Endothelial cell of umbilical vein (primary cell): Measurements from ENCODE around the gene LZTS2.

ENCODE experiments used
- EZH2 ChIP-seq: IDR thresholded peaks from 2 replicates; pipeline ENCODE4 v1.6.1; 2012; ENCODE audit warnings: borderline replicate concordance, low read depth, mild to moderate bottlenecking, moderate library complexity, low read length, inconsistent platforms; ENCODE audit not compliant: severe bottlenecking
- FOS ChIP-seq: IDR thresholded peaks from 2 replicates; pipeline ENCODE4 v1.6.1; 2011; ENCODE audit warnings: mild to moderate bottlenecking, low read length, moderate library complexity, borderline replicate concordance; ENCODE audit not compliant: insufficient read depth
- MAX ChIP-seq: IDR thresholded peaks from 2 replicates; pipeline ENCODE4 v1.6.1; 2011; ENCODE audit not compliant: insufficient read depth, insufficient read length
- POLR2A ChIP-seq: IDR thresholded peaks from 2 replicates; pipeline ENCODE4 v1.6.1; 2012; ENCODE audit warnings: low read depth, mild to moderate bottlenecking, control low read depth, low read length
- POLR2AphosphoS5 ChIP-seq: IDR thresholded peaks from 2 replicates; pipeline ENCODE4 v1.6.1; 2012; ENCODE audit warnings: low read depth, mild to moderate bottlenecking, control low read depth, low read length, moderate library complexity; ENCODE audit not compliant: insufficient read depth
- TF ChIP-seq, protein P1 (sequence below), 2 donors: IDR thresholded peaks; 1 replicate in 1 of 2; 2 replicates in 1 of 2; pipeline ENCODE4 v1.5.1; 2011; ENCODE audit warnings: low read length in 2 of 2, mild to moderate bottlenecking in 2 of 2, moderate library complexity in 2 of 2, control low read depth in 1 of 2, inconsistent platforms in 1 of 2, low read depth in 1 of 2; ENCODE audit not compliant: insufficient read depth in 1 of 2; ENCODE audit errors: extremely low read depth in 1 of 2

GRCh38 chr10:100980311-100980710 is 19.3 kb upstream of the LZTS2 start:
- TF ChIP-seq, protein P1, sequence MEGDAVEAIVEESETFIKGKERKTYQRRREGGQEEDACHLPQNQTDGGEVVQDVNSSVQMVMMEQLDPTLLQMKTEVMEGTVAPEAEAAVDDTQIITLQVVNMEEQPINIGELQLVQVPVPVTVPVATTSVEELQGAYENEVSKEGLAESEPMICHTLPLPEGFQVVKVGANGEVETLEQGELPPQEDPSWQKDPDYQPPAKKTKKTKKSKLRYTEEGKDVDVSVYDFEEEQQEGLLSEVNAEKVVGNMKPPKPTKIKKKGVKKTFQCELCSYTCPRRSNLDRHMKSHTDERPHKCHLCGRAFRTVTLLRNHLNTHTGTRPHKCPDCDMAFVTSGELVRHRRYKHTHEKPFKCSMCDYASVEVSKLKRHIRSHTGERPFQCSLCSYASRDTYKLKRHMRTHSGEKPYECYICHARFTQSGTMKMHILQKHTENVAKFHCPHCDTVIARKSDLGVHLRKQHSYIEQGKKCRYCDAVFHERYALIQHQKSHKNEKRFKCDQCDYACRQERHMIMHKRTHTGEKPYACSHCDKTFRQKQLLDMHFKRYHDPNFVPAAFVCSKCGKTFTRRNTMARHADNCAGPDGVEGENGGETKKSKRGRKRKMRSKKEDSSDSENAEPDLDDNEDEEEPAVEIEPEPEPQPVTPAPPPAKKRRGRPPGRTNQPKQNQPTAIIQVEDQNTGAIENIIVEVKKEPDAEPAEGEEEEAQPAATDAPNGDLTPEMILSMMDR (IDR thresholded peaks at IDR 0.05; ENCODE audit: extremely low read depth in 1 of 2, insufficient read depth in 1 of 2, low read depth in 1 of 2, low read length in 2 of 2): no peak
- no peak for TF ChIP-seq POLR2AphosphoS5
- TF ChIP-seq EZH2: no peak
- TF ChIP-seq POLR2A: no peak
- no peak for TF ChIP-seq MAX
- no peak for TF ChIP-seq FOS
